ENCODE results near the gene RPL10.

RPL10 gene

GRCh38 chrX:154411981-154412340, 13.8 kb downstream of the RPL10 start:
- Histone ChIP-seq H3K4me1 (ENCODE audit: low read length) (peaks cover 9% of the 10 kb centered on the region), H3K27me3 (ENCODE audit: low read depth, low read length) (no peaks in the 10 kb centered on the region), H4K20me1 (ENCODE audit: insufficient read depth, low read length) (no peaks in the 10 kb centered on the region), H3K79me2 (ENCODE audit: low read length) (peaks cover 21% of the 10 kb centered on the region), H3K4me2 (ENCODE audit: low read length) (peak overlapping the region; percentile 94), H3K9me3 (ENCODE audit: insufficient read depth, low read length) (no peaks in the 10 kb centered on the region), H2AFZ (ENCODE audit: low read depth, low read length) (peak overlapping the region; percentile 6; the same call in 1 of the 2 replicates), H3K36me3 (replicated peaks; ENCODE audit: low read depth, low read length) (peaks cover 6% of the 10 kb centered on the region), H3K27ac (ENCODE audit: low read length) (peak overlapping the region; percentile 73), H3K9ac (ENCODE audit: low read length) (peak overlapping the region; percentile 95), H3K4me3 (ENCODE audit: low read length) (peak overlapping the region; percentile 91)
- TF ChIP-seq CTCF (IDR thresholded peaks at IDR 0.05; ENCODE audit: low read depth, low read length) = no peak
- no peak for TF ChIP-seq EZH2phosphoT487 (IDR thresholded peaks at IDR 0.05; ENCODE audit: low read depth)

GRCh38 chrX:154412468-154412867, 14.3 kb downstream of the RPL10 start:
- H3K4me1 ChIP-seq (ENCODE audit: low read length) = peaks cover 9% of the 10 kb centered on the region
- no peak overlapping the region for H2AFZ ChIP-seq (ENCODE audit: low read depth, low read length)
- no peaks in the 10 kb centered on the region for H3K9me3 ChIP-seq (ENCODE audit: insufficient read depth, low read length)
- no peaks in the 10 kb centered on the region for H3K27me3 ChIP-seq (ENCODE audit: low read depth, low read length)
- peak overlapping the region; percentile 94 for H3K4me2 ChIP-seq (ENCODE audit: low read length)
- peak overlapping the region; percentile 91 for H3K4me3 ChIP-seq (ENCODE audit: low read length)
- no peak for TF ChIP-seq CTCF (IDR thresholded peaks at IDR 0.05; ENCODE audit: low read depth, low read length)
- no peak for TF ChIP-seq EZH2phosphoT487 (IDR thresholded peaks at IDR 0.05; ENCODE audit: low read depth)
- H3K36me3 ChIP-seq (replicated peaks; ENCODE audit: low read depth, low read length) = peaks cover 6% of the 10 kb centered on the region
- no peaks in the 10 kb centered on the region for H4K20me1 ChIP-seq (ENCODE audit: insufficient read depth, low read length)
- H3K79me2 ChIP-seq (ENCODE audit: low read length) = peaks cover 21% of the 10 kb centered on the region
- peak overlapping the region; percentile 95 for H3K9ac ChIP-seq (ENCODE audit: low read length)
- H3K27ac ChIP-seq (ENCODE audit: low read length) = peak overlapping the region; percentile 73

GRCh38 chrX:154413142-154413541, 15.0 kb downstream of the RPL10 start:
- H3K27ac ChIP-seq (ENCODE audit: low read length) = 0 out of 2 replicates have a peak overlapping the region, but pooled peaks have one; percentile 73
- peak overlapping the region; percentile 94 for H3K4me2 ChIP-seq (ENCODE audit: low read length)
- H3K9ac ChIP-seq (ENCODE audit: low read length) = 0 out of 2 replicates have a peak overlapping the region, but pooled peaks have one; percentile 95

GRCh38 chrX:154417157-154417556, 19.0 kb downstream of the RPL10 start:
- Histone ChIP-seq H3K4me3 (ENCODE audit: low read length) (no peak overlapping the region), H3K79me2 (ENCODE audit: low read length) (peaks cover 7% of the 10 kb centered on the region), H3K9me3 (ENCODE audit: insufficient read depth, low read length) (no peaks in the 10 kb centered on the region), H4K20me1 (ENCODE audit: insufficient read depth, low read length) (no peaks in the 10 kb centered on the region), H2AFZ (ENCODE audit: low read depth, low read length) (no peak overlapping the region), H3K27me3 (ENCODE audit: low read depth, low read length) (no peaks in the 10 kb centered on the region), H3K4me1 (ENCODE audit: low read length) (peaks cover 27% of the 10 kb centered on the region), H3K36me3 (replicated peaks; ENCODE audit: low read depth, low read length) (peaks cover 9% of the 10 kb centered on the region), H3K4me2 (ENCODE audit: low read length) (no peak overlapping the region), H3K9ac (ENCODE audit: low read length) (no peak overlapping the region), H3K27ac (ENCODE audit: low read length) (no peak overlapping the region)
- no peak for TF ChIP-seq EZH2phosphoT487 (IDR thresholded peaks at IDR 0.05; ENCODE audit: low read depth)
- no peak for TF ChIP-seq CTCF (IDR thresholded peaks at IDR 0.05; ENCODE audit: low read depth, low read length)

More at GRCh38 chrX:154413142-154413541, 15.0 kb downstream of the RPL10 start:
- Histone ChIP-seq H4K20me1 (ENCODE audit: insufficient read depth, low read length) (no peaks in the 10 kb centered on the region), H3K4me1 (ENCODE audit: low read length) (peaks cover 9% of the 10 kb centered on the region), H3K27me3 (ENCODE audit: low read depth, low read length) (no peaks in the 10 kb centered on the region), H3K79me2 (ENCODE audit: low read length) (peaks cover 21% of the 10 kb centered on the region), H3K4me3 (ENCODE audit: low read length) (no peak overlapping the region; the same call in 1 of the 2 replicates), H2AFZ (ENCODE audit: low read depth, low read length) (no peak overlapping the region), H3K9me3 (ENCODE audit: insufficient read depth, low read length) (no peaks in the 10 kb centered on the region), H3K36me3 (replicated peaks; ENCODE audit: low read depth, low read length) (peaks cover 6% of the 10 kb centered on the region)
- TF ChIP-seq CTCF (IDR thresholded peaks at IDR 0.05; ENCODE audit: low read depth, low read length) (no peak), EZH2phosphoT487 (IDR thresholded peaks at IDR 0.05; ENCODE audit: low read depth) (no peak)
